A673 (cell line): Measurements from ENCODE around the gene ARMH2. TPM values are rescaled to one million over a fixed set of nuclear protein-coding genes. Genes with fewer than 3 reads are reported as not detected.

ENCODE experiments used
- BruUV-seq: library from RNA; stranded (reverse); fragments of 400-500 nt; replicated peaks from 2 replicates; lab custom pipeline; 2021; lab: Mats Ljungman, UMichigan
- CTCF ChIA-PET: fragments of 300-600 bp; sonication (Branson Sonifier 250); formaldehyde crosslinking; loops from one replicate; lab custom pipeline; 2022; ENCODE audit warnings: antibody characterized with exemption; lab: Charles Lee
- POLR2A ChIA-PET: fragments of 300-600 bp; sonication (Branson Sonifier 250); formaldehyde crosslinking; loops from one replicate; lab custom pipeline; 2022; ENCODE audit warnings: antibody characterized with exemption; ENCODE audit not compliant: low non-redundant PET; lab: Charles Lee
- DNase-seq: peaks from one replicate; pipeline ENCODE4 v3.0.0-alpha.2; 2015; ENCODE audit warnings: low spot score
- H3K27ac ChIP-seq: fragments of 200-600 bp; sonication (generic); 2 replicates; pipeline ENCODE4 v1.5.1; 2016; ENCODE audit warnings: mixed run types, low read depth, mild to moderate bottlenecking, mixed read lengths, antibody characterized with exemption, low read length; ENCODE audit not compliant: poor library complexity, severe bottlenecking
- H3K27me3 ChIP-seq: fragments of 200-600 bp; sonication (generic); replicated peaks from 2 replicates; pipeline ENCODE4 v1.6.1; 2017; ENCODE audit warnings: mixed run types, low read depth, mild to moderate bottlenecking, mixed read lengths, antibody characterized with exemption, low read length; ENCODE audit not compliant: insufficient read depth, poor library complexity
- H3K36me3 ChIP-seq: fragments of 200-600 bp; sonication (generic); 2 replicates; pipeline ENCODE4 v1.6.1; 2016; ENCODE audit warnings: mixed run types, mild to moderate bottlenecking, mixed read lengths, antibody characterized with exemption, low read length; ENCODE audit not compliant: insufficient read depth, poor library complexity, severe bottlenecking
- H3K4me1 ChIP-seq: fragments of 200-600 bp; sonication (generic); 2 replicates; pipeline ENCODE4 v1.6.1; 2017; ENCODE audit warnings: mixed run types, mild to moderate bottlenecking, mixed read lengths, antibody characterized with exemption, low read length; ENCODE audit not compliant: insufficient read depth, poor library complexity, severe bottlenecking
- H3K4me3 ChIP-seq: fragments of 200-600 bp; sonication (generic); 2 replicates; pipeline ENCODE4 v1.5.1; 2016; ENCODE audit warnings: low read depth, mixed run types, mild to moderate bottlenecking, mixed read lengths, low read length; ENCODE audit not compliant: poor library complexity, severe bottlenecking
- H3K9me3 ChIP-seq: fragments of 200-600 bp; sonication (generic); 2 replicates; pipeline ENCODE4 v1.6.1; 2016; ENCODE audit warnings: mixed run types, low read depth, mild to moderate bottlenecking, mixed read lengths, antibody characterized with exemption, low read length; ENCODE audit not compliant: poor library complexity, severe bottlenecking
- CTCF ChIP-seq: fragments of 300-800, 200-600 bp; sonication (generic); conservative IDR thresholded peaks from 2 replicates; pipeline ENCODE4 v1.5.1; 2017; ENCODE audit warnings: low read depth, mild to moderate bottlenecking, antibody characterized with exemption, low read length, moderate library complexity, mixed read lengths
- EZH2 ChIP-seq: fragments of 200-600 bp; sonication (generic); IDR thresholded peaks from 2 replicates; pipeline ENCODE4 v1.6.1; 2017; ENCODE audit warnings: borderline replicate concordance, low read depth, mild to moderate bottlenecking, mixed read lengths, antibody characterized with exemption, low read length; ENCODE audit not compliant: poor library complexity, severe bottlenecking
- intact Hi-C: fragments of 100-400 bp; cut with micrococcal nuclease; formaldehyde crosslinking; loops from one replicate; pipeline ENCODE4 v1.10.0; 2022; ENCODE audit not compliant: unreplicated experiment
- total RNA-seq: library from RNA; stranded (reverse); gene quantifications from 2 replicates; pipeline ENCODE4 v1.2.3, GENCODE V29; 2021

Gene ARMH2
- total RNA-seq, 1 experiment from 2014 or later, result not detected

GRCh38 chr6:24840187-24840586 lies 41.5 kb upstream of the ARMH2 start:
- intact Hi-C loops, result no loop called here
- H3K4me3 ChIP-seq, result no peak overlapping the region
- no peaks in the 10 kb centered on the region for H3K9me3 ChIP-seq
- peaks cover 3% of the 10 kb centered on the region for H3K4me1 ChIP-seq
- DNase-seq, result no peak
- ChIA-PET CTCF (no interaction called here), POLR2A (no interaction called here)
- no peak for TF ChIP-seq EZH2
- TF ChIP-seq CTCF, result no peak
- no peaks in the 10 kb centered on the region for H3K36me3 ChIP-seq
- BruUV-seq, result no TSS peak
- H3K27ac ChIP-seq, result no peak overlapping the region
- H3K27me3 ChIP-seq, result peaks cover 4% of the 10 kb centered on the region

- peaks cover 4% of the 10 kb centered on the region for H3K27me3 ChIP-seq
- TF ChIP-seq CTCF (no peak), EZH2 (no peak)
- H3K27ac ChIP-seq, result no peak overlapping the region
- H3K4me3 ChIP-seq, result no peak overlapping the region
- no peaks in the 10 kb centered on the region for H3K9me3 ChIP-seq
- no peak for DNase-seq
- intact Hi-C loops, result no loop called here
- BruUV-seq, result no TSS peak
- ChIA-PET CTCF (no interaction called here), POLR2A (no interaction called here)
- H3K36me3 ChIP-seq, result no peaks in the 10 kb centered on the region
- peaks cover 3% of the 10 kb centered on the region for H3K4me1 ChIP-seq
These were observed 40.3 kb upstream of the ARMH2 start for GRCh38 chr6:24838994-24839393.

GRCh38 chr6:24838081-24838480 lies 39.4 kb upstream of the ARMH2 start:
- Histone ChIP-seq H3K4me3 (no peak overlapping the region), H3K9me3 (no peaks in the 10 kb centered on the region), H3K27me3 (peaks cover 4% of the 10 kb centered on the region), H3K27ac (no peak overlapping the region), H3K36me3 (no peaks in the 10 kb centered on the region), H3K4me1 (peaks cover 3% of the 10 kb centered on the region)
- CTCF ChIA-PET, result no interaction called here
- DNase-seq, result no peak
- POLR2A ChIA-PET, result no interaction called here
- TF ChIP-seq EZH2 (no peak), CTCF (no peak)
- intact Hi-C loops, result no loop called here
- BruUV-seq, result no TSS peak
